Endothelial cell of umbilical vein (primary cell): ENCODE measurements around the gene OPRL1. TPM values are rescaled to one million over a fixed set of nuclear protein-coding genes. Genes with fewer than 3 reads are reported as not detected.

ENCODE experiments used
- BruUV-seq: library from RNA; stranded (reverse); fragments of 400-500 nt; replicated peaks from 2 replicates; lab custom pipeline; 2021; lab: Mats Ljungman, UMichigan
- CTCF ChIA-PET: fragments of 300-600, 350-600 bp; sonication (Branson Sonifier 250); formaldehyde crosslinking; loops from one replicate; lab custom pipeline; 2021; ENCODE audit warnings: antibody characterized with exemption, inconsistent platforms; lab: Charles Lee
- POLR2A ChIA-PET: fragments of 300-600, 350-600 bp; sonication (Branson Sonifier 250); formaldehyde crosslinking; loops from one replicate; lab custom pipeline; 2021; ENCODE audit warnings: antibody characterized with exemption, inconsistent platforms; lab: Charles Lee
- DNase-seq: peaks from one replicate; pipeline ENCODE4 v3.0.0-alpha.2; 2011; ENCODE audit warnings: low read depth, low spot score
- FAIRE-seq: peaks from 2 replicates; lab custom pipeline; 2011; peaks lifted over from hg19 to GRCh38; lab: Jason Lieb, UNC
- H2AFZ ChIP-seq: 2 replicates; pipeline ENCODE4 v1.6.0; 2012; ENCODE audit warnings: low read depth, low read length, control low read depth, inconsistent platforms
- H3K27ac ChIP-seq: 2 replicates; pipeline ENCODE4 v1.5.1; 2011; ENCODE audit warnings: low read depth, mild to moderate bottlenecking, control low read depth, low read length, moderate library complexity; ENCODE audit not compliant: insufficient read depth
- H3K27me3 ChIP-seq, 2 experiments: 2 replicates each; pipeline versions ENCODE4 v1.6.0 to v1.6.1; 2011; ENCODE audit warnings: low read length in 2 of 2, mixed read lengths in 1 of 2; ENCODE audit not compliant: control insufficient read depth in 2 of 2, insufficient read depth in 2 of 2
- H3K36me3 ChIP-seq, 2 experiments: 2 replicates in 1 of 2; 3 replicates in 1 of 2; pipeline ENCODE4 v1.5.1; 2011; ENCODE audit warnings: low read length in 2 of 2, mild to moderate bottlenecking in 1 of 2, moderate library complexity in 1 of 2; ENCODE audit not compliant: control insufficient read depth in 2 of 2, insufficient read depth in 2 of 2; ENCODE audit errors: extremely low read depth in 1 of 2
- H3K4me1 ChIP-seq: 3 replicates; pipeline ENCODE4 v1.5.1; 2011; ENCODE audit warnings: mild to moderate bottlenecking, low read length; ENCODE audit not compliant: control insufficient read depth, insufficient read depth; ENCODE audit errors: extremely low read depth
- H3K4me2 ChIP-seq: 2 replicates; pipeline ENCODE4 v1.6.1; 2011; ENCODE audit warnings: low read length, control low read depth, mixed read lengths; ENCODE audit not compliant: insufficient read depth
- H3K4me3 ChIP-seq, 3 experiments: fragments of 200-600 bp in 1 of 3; sonication (generic), shearing (Covaris generic) in 1 of 3; replicated peaks in 1 of 3; 2 replicates each; pipeline ENCODE4 v1.5.1; 2011 to 2016; ENCODE audit warnings: control low read depth in 3 of 3, low read length in 3 of 3, mild to moderate bottlenecking in 2 of 3, inconsistent platforms in 1 of 3, low read depth in 1 of 3, moderate library complexity in 1 of 3; ENCODE audit not compliant: insufficient read depth in 1 of 3
- H3K79me2 ChIP-seq: 2 replicates; pipeline ENCODE4 v1.6.0; 2012; ENCODE audit warnings: low read length, inconsistent platforms; ENCODE audit not compliant: control insufficient read depth, insufficient read depth
- H3K9ac ChIP-seq: replicated peaks from 2 replicates; pipeline ENCODE3; 2011; ENCODE audit warnings: low read length, control low read depth; ENCODE audit not compliant: insufficient read depth; ENCODE audit errors: extremely low read depth
- H3K9me1 ChIP-seq: replicated peaks from 3 replicates; pipeline ENCODE4 v1.6.0; 2011; ENCODE audit warnings: mild to moderate bottlenecking, low read length; ENCODE audit not compliant: control insufficient read depth, insufficient read depth; ENCODE audit errors: extremely low read depth
- H3K9me3 ChIP-seq: replicated peaks from 2 replicates; pipeline ENCODE4 v1.5.1; 2012; ENCODE audit warnings: low read length, inconsistent platforms; ENCODE audit not compliant: control insufficient read depth, insufficient read depth
- H4K20me1 ChIP-seq: replicated peaks from 2 replicates; pipeline ENCODE3; 2011; ENCODE audit warnings: mild to moderate bottlenecking, low read length; ENCODE audit not compliant: control insufficient read depth, insufficient read depth; ENCODE audit errors: extremely low read depth
- GATA2 ChIP-seq: IDR thresholded peaks from 2 replicates; pipeline ENCODE4 v1.7.0; 2011; ENCODE audit warnings: low read depth, mild to moderate bottlenecking, moderate library complexity, mixed read lengths, low read length; ENCODE audit not compliant: insufficient read length, insufficient read depth
- JUN ChIP-seq: IDR thresholded peaks from 2 replicates; pipeline ENCODE4 v1.6.1; 2011; ENCODE audit warnings: borderline replicate concordance, low read depth; ENCODE audit not compliant: insufficient read length, insufficient read depth
- MYC ChIP-seq: IDR thresholded peaks from one replicate; pipeline ENCODE4 v1.6.1; 2011; ENCODE audit warnings: mild to moderate bottlenecking, low read depth, low read length
- POLR2AphosphoS5 ChIP-seq: IDR thresholded peaks from 2 replicates; pipeline ENCODE4 v1.6.1; 2012; ENCODE audit warnings: low read depth, mild to moderate bottlenecking, control low read depth, low read length, moderate library complexity; ENCODE audit not compliant: insufficient read depth
- dilution Hi-C: fragments of 300-500 bp; cut with MboI; formaldehyde crosslinking; loops from one replicate; pipeline ENCODE4 v1.15.0; 2019; ENCODE audit warnings: low sequenced_read_pairs; ENCODE audit not compliant: extremely low pct_ligation_motif_present
- intact Hi-C: fragments of 100-400 bp; cut with micrococcal nuclease; formaldehyde crosslinking; loops from one replicate; pipeline ENCODE4 v1.10.0; 2022
- polyA plus RNA-seq, 4 experiments: library from polyadenylated mRNA; depleted of rRNA in 3 of 4; stranded (reverse) in 3 of 4; unstranded in 1 of 4; fragments of >200 nt; gene quantifications; 2 replicates each; pipeline versions ENCODE4 v1.2.1 to v1.2.3, GENCODE V29; 2011 to 2012; ENCODE audit warnings: missing spikeins in 1 of 4
- total RNA-seq: library from RNA; stranded (reverse); gene quantifications from 2 replicates; pipeline ENCODE4 v1.2.3, GENCODE V29; 2021
- TF ChIP-seq, protein P1 (sequence below), 2 donors: IDR thresholded peaks; 1 replicate in 1 of 2; 2 replicates in 1 of 2; pipeline ENCODE4 v1.5.1; 2011; ENCODE audit warnings: low read length in 2 of 2, mild to moderate bottlenecking in 2 of 2, moderate library complexity in 2 of 2, control low read depth in 1 of 2, inconsistent platforms in 1 of 2, low read depth in 1 of 2; ENCODE audit not compliant: insufficient read depth in 1 of 2; ENCODE audit errors: extremely low read depth in 1 of 2

The OPRL1 gene
- total and polyA plus RNA-seq, 2 donors (not counting 3 experiments of a cell fraction or from before 2014, with no cell fraction given), result 1.9 to 2.0 TPM

DNA sequence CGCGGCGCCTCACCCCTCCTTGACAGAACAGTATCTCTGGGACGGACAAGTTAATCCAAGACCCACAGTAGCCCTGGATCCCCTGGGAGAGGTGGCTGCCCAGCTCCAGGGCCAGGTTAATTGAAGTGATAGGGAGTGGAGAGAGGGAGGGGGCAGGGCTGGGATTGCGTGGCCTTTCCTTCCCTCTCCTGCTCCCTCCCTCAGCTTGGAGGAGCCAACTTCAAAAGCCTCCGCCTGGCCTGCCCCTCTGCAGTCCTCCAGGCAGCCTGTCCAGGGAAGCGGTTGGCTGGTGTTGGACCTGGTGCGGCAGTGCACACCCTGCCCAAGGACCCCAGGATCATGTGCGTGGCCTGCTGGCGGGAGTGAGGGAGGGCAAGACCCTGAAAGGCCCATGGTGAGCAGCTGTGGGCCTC is 43.9 kb upstream of the OPRL1 start, which contains the start of gene C20orf204:
TSS of gene C20orf204 (plus strand) at position 250 of the 413 bp plus-strand sequence. CDS start at position 392, 142 bp downstream.
- Histone ChIP-seq H3K9me1 (no peaks in the 10 kb centered on the region), H3K4me2 (no peak within 1 kb of the TSS), H3K9ac (no peak within 1 kb of the TSS), H3K79me2 (no peaks in the 10 kb centered on the region), H3K27ac (no peak within 1 kb of the TSS), H3K27me3 (no peaks in the 10 kb centered on the region), H4K20me1 (no peaks in the 10 kb centered on the region), H3K4me1 (peaks cover 25% of the 10 kb centered on the region), H2AFZ (no peak within 1 kb of the TSS), H3K4me3 (no peak within 1 kb of the TSS), H3K36me3 (peaks cover 0 to 13% of the 10 kb centered on the region in 2 experiments), H3K9me3 (no peaks in the 10 kb centered on the region)
- TF ChIP-seq MYC, result no peak
- TF ChIP-seq JUN, result no peak
- TF ChIP-seq, protein P1, sequence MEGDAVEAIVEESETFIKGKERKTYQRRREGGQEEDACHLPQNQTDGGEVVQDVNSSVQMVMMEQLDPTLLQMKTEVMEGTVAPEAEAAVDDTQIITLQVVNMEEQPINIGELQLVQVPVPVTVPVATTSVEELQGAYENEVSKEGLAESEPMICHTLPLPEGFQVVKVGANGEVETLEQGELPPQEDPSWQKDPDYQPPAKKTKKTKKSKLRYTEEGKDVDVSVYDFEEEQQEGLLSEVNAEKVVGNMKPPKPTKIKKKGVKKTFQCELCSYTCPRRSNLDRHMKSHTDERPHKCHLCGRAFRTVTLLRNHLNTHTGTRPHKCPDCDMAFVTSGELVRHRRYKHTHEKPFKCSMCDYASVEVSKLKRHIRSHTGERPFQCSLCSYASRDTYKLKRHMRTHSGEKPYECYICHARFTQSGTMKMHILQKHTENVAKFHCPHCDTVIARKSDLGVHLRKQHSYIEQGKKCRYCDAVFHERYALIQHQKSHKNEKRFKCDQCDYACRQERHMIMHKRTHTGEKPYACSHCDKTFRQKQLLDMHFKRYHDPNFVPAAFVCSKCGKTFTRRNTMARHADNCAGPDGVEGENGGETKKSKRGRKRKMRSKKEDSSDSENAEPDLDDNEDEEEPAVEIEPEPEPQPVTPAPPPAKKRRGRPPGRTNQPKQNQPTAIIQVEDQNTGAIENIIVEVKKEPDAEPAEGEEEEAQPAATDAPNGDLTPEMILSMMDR (IDR thresholded peaks at IDR 0.05; ENCODE audit: extremely low read depth in 1 of 2, insufficient read depth in 1 of 2, low read depth in 1 of 2, low read length in 2 of 2), result no peak
- peak; percentile 1 for TF ChIP-seq POLR2AphosphoS5
- TF ChIP-seq GATA2, result no peak
- dilution Hi-C loops, result no loop called here
- intact Hi-C loops, result no loop called here
- DNase-seq (no peak), FAIRE-seq (no peak)
- POLR2A ChIA-PET, result no interaction called here
- no TSS peak for BruUV-seq
- CTCF ChIA-PET, result interaction anchor here (7.5 kb wide), 1 partner anchor 20 kb away, joined by 412 read pairs; the partner anchor contains the start of genes SOX18 and TCEA2
